K562 (cell line): ENCODE data around the gene MRPS31. TPM values are rescaled to one million over a fixed set of nuclear protein-coding genes. Genes with fewer than 3 reads are reported as not detected.
A peak's percentile ranks its signal among the peaks of the same experiment; 100 is the strongest.

Experiments used
- BCOR ChIP-seq: fragments of 450-650 bp; IDR thresholded peaks from 2 replicates; pipeline ENCODE4 v1.6.1; 2016
- CREBBP ChIP-seq: IDR thresholded peaks from one replicate; pipeline ENCODE4 v1.6.1; 2012; ENCODE audit warnings: low read depth, mild to moderate bottlenecking, control low read depth, inconsistent platforms, low read length
- RERE ChIP-seq: sonication (generic); formaldehyde crosslinking; IDR thresholded peaks from 2 replicates; pipeline ENCODE4 v1.8.0; 2023; ENCODE audit warnings: missing genetic modification reagents, mild to moderate bottlenecking, borderline replicate concordance
- XRCC5 ChIP-seq: fragments of 200-400 bp; formaldehyde crosslinking; IDR thresholded peaks from 2 replicates; pipeline ENCODE4 v1.6.1; 2017; ENCODE audit warnings: low read depth, mild to moderate bottlenecking, low read length
- ZNF395 ChIP-seq: fragments of 200-800 bp; sonication (Bioruptor generic); IDR thresholded peaks from 2 replicates; pipeline ENCODE4 v1.6.1; 2017; ENCODE audit warnings: missing genetic modification characterization, missing compliant biosample characterization
- ZNF644 ChIP-seq: fragments of 200-800 bp; sonication (Bioruptor generic); IDR thresholded peaks from 2 replicates; pipeline ENCODE4 v1.6.1; 2016; ENCODE audit warnings: low read depth, missing genetic modification characterization, missing compliant biosample characterization
- ZNF77 ChIP-seq: fragments of 250-450 bp; sonication (Bioruptor Pico); IDR thresholded peaks from 2 replicates; pipeline ENCODE4 v1.5.0; 2020
- ZNF785 ChIP-seq: fragments of 250-450 bp; sonication (Bioruptor Pico); IDR thresholded peaks from 2 replicates; pipeline ENCODE4 v1.4.0; 2020; ENCODE audit warnings: mild to moderate bottlenecking
- polyA plus RNA-seq, 8 experiments: library from polyadenylated mRNA; depleted of rRNA in 4 of 8; stranded (reverse) in 5 of 8; unstranded in 3 of 8; fragments of >200 nt; fragmentation: Nextera tagmentation in 2 of 8; fragmentation: Illumina TruSeq in 1 of 8; extraction: Ambion mirVana in 2 of 8; extraction: Trizol in 1 of 8; gene quantifications; 2 replicates each; pipeline versions ENCODE4 v1.2.1 to v1.2.3, GENCODE V29; 2011 to 2014; ENCODE audit warnings: inconsistent platforms in 1 of 8, missing spikeins in 1 of 8
- total RNA-seq, 7 experiments: library from RNA; depleted of rRNA in 6 of 7; stranded (reverse); fragments of >200 nt in 6 of 7; fragmentation: Illumina TruSeq in 2 of 7; extraction: Trizol in 2 of 7; gene quantifications; 2 replicates each; pipeline versions ENCODE4 v1.2.1 to v1.2.3, GENCODE V29; 2011 to 2021; ENCODE audit warnings: low replicate concordance in 1 of 7
- TF ChIP-seq, protein P1 (sequence below): fragments of 250-450 bp; sonication (Bioruptor Pico); IDR thresholded peaks from 2 replicates; pipeline ENCODE4 v1.4.0; 2020; ENCODE audit warnings: mild to moderate bottlenecking

MRPS31 gene
- total and polyA plus RNA-seq, 9 of the 15 experiments (the other 6 are each of a cell fraction or from before 2014, with no cell fraction given) = 20.3 to 57.8 (median 37.1) TPM

- TF ChIP-seq ZNF77 (no peak), ZNF785 (CRISPR knock-in tag) (no peak), CREBBP (no peak), BCOR (peak; percentile 46; the same call in 1 of the 2 replicates), RERE (CRISPR knock-in tag) (no peak), ZNF395 (no peak), ZNF644 (tag) (no peak), XRCC5 (peak; percentile 95)
- TF ChIP-seq, protein P1, sequence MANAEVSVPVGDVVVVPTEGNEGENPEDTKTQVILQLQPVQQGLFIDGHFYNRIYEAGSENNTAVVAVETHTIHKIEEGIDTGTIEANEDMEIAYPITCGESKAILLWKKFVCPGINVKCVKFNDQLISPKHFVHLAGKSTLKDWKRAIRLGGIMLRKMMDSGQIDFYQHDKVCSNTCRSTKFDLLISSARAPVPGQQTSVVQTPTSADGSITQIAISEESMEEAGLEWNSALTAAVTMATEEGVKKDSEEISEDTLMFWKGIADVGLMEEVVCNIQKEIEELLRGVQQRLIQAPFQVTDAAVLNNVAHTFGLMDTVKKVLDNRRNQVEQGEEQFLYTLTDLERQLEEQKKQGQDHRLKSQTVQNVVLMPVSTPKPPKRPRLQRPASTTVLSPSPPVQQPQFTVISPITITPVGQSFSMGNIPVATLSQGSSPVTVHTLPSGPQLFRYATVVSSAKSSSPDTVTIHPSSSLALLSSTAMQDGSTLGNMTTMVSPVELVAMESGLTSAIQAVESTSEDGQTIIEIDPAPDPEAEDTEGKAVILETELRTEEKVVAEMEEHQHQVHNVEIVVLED (CRISPR knock-in tag) = peak; percentile 41; the same call in 1 of the 2 replicates
These were observed at the start of gene MRPS31 (continued) for GRCh38 chr13:40770934-40771618.
